GM18502 (cell line): ENCODE data around the gene PADI6.
"Not testable (repeated sequence)": the region's sequence is repeated elsewhere in the genome, so short reads cannot be mapped to it uniquely, and the experiment has no call there.

ENCODE experiments used
- ATAC-seq: cut with Tn5 transposase; IDR thresholded peaks from one replicate; pipeline ENCODE4 v1.9.1; 2021; ENCODE audit warnings: mild to moderate bottlenecking; ENCODE audit not compliant: unreplicated experiment, poor library complexity

Gene PADI6

DNA sequence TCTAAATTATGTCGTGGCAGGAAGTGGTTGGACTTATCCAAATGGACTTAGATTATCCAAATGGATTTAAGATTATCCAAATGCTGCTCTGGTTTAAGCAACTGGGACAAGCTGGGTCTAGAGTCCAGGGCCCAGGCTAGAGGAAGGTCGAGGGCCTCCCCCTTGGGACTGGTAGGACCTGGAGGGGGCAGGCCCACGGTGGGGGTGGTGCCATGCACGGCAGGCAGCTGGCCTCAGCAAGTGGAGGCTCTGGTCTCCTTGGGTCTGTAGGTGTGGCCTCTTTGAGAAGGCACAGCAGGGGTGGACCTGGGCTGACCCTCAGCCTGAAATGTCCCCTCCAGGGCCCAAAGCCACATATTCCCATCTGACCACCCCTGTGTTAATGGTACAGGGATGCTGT is 29.8 kb downstream of the PADI6 start:
- no peak for ATAC-seq

DNA sequence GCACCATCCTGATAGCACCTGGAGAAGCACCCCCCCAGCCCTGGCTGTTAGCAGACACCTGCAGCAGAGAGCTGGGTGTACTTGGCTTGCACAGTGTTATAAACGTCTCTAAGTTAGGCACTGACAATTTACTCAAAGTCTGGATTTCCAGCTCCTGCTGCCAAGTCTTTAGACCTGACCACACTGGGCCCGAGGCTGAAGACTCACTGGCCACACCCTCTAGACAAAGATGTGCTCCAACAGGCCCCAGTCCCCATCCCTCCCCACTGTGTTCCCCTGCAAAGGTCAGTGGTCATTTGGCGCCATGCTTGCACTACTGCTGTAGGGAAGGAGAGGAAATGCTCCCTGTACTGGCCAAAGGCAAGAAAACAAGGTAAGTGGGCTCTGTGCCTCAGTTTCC is 31.1 kb downstream of the PADI6 start:
- no peak for ATAC-seq

DNA sequence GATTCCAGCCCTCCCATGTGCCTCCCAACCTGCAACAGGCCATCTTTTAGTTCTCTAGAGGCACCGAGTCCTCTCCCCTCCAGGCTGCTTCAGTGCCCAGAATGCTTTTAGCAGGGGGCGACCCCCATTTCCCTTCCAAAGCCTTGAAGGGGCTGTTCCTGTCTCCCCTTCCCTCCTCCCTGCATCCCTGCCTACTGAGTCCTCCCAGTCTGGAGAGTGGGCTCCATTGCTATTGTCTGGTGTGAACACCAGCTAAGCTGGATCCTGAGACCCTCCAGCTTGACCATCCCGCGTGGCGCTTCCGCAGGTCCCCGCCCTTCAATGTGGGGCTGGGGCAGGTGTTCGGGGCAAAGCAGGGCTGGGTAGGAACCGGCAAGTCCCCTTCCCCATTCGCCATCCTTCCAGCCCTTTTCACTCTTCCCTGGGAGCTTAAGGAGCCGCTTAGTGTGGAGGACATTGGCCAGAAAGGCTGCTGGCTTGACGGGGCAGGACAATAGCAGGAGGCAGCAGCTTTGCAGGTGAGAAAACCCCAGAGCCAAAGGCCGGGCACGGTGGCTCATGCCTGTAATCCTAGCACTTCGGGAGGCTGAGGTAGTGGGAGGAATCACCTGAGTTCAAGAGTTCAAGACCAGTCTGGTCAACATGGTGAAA is 32.2 kb downstream of the PADI6 start:
- no peak for ATAC-seq

DNA sequence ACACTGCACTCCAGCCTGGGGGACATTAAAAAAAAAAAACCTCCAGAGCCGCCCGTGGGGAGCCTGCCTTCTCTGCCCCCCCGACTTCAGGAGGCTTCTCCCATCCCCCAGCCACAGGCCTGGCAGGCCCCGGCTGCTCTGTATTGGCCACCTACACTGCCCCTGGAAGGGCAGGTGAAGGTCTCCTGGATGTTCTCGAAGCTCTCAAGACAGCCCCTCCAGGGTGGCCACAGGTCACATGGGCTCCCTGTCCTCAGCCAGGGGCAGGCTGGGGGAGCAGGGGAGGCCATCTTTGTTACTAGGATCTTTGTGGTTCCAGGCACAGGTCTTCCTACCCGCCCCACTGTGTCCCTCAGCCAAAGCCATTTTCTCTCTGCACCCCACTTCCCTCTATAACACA is 32.8 kb downstream of the PADI6 start:
- no peak for ATAC-seq

DNA sequence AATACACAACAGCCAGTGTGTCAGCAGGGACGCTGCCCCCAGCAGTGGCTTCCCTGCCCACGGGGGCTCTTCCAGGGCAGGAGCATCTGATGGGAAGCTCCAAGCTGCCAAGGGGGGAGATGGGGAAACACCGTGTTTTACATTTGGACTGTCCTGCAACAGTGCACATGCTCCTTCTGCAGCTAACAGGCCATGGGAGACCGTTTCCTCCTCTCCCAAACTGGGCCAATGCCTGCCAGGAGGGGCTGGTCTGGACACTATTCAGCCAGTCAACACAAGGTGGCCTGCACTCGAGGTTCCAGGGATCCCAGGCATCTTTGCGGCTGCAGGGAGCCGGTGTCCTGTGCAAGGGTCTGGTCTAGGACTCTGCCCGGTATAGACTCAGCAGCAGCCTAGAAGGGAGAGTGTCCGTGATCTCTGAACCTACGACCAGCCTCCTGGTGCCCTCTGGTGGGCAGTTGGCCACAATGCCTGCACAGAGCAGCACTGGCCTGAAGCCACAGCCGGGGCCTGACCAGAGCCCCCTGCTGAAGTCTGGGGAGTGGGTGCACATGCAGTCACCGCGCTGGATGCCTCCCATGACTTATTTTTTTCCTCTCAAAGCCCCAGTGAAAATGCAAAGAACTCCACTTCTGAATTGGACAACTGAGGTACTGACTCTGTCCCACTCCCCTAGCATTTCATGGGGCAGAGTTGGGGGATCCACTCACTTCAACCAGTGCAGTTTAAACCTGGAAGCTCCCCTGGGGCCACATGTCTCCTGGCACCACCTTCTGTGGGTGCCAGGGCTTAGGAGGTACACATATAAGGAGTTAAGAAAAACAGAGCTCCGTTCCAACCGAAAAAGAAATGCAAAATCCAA is 34.1 kb downstream of the PADI6 start:
- no peak for ATAC-seq

DNA sequence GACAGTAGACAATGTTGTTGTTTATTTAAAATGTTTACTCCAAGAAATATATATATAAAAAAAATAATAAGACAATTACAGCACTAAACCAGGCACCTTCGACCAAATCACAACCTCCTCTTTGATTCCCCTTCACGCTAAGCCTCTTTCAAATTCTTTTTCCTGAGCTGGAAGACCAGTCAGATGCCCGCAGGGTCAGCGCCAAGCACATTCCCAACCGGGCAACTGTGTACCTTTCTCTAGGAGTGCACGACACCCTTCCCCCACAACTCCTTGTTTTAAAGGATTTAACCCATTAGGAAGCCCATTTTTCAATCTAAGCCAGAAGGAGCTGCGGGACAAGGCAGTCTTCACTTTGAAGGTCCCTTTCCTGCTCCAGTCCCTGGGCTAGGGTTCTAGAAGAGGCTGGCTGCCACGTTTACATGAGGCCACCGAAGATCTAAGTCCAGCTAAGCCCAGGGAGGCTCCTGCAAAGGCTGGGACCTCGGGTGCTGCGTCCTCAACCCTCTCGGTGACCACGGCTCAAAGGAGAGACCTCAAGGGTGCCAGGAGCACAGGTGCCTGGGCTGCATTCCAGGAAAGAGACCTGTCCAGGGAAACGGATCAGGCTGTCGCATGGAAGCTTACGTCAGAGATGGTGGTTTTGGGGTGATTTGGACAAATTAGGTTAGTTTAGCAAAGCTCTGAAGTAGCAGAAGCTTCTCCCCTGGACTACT is 34.9 kb downstream of the PADI6 start:
- ATAC-seq = not testable (repeated sequence)

DNA sequence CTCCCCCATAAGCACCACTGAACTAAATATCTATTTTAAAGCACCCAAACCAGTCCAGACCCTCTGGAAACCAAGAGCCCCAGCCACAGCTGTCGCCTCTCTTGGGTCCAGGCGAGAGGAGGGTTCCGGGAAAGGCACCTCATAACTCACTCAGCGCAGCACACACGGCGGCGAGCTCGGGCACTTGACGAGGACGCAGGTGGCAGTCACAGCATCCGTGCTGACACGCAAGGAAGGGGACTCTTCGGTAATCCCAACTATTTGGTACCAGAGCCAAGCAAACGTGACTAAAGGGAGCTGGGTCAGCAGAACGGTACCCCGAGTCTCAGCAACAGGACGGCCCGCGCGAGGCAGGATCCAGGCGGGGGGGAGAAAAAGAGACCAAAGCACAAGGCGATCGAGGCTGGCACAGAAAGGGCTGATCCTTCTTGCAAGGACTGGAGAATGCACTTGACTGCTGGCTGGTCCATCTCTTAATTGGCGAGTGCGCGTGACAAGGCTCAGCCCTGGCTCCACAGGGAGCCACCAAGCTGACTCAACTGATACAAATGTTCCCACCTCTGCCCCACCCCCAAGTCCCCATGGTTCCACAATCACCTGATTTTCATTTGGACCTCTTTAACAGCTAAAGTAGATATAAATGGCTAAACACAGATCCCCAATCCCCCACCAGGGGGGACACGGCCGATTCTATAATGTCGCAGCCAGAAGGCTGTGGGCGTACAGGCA is 36.0 kb downstream of the PADI6 start:
- ATAC-seq = not testable (repeated sequence)

DNA sequence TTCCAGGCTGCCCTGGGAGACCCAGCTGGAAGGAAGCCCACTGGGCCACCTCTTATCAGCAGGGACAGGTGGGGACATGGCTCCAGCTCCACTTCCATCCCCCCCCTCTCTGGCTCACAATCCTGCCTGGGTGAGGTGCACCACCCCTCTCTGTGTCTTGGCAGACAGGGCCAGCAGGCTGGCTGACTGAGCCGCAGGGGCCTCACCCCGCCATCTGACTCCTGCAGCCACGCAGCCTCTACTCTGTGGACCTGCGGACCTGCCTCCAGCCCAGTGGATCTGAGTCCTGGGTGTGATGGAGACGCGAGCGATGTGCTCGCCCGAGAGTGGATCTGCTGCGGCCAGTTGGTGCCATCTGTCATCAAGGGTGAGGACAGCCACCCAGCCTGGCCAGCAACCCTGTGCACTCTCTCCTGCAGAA is 37.4 kb downstream of the PADI6 start:
- no peak for ATAC-seq

DNA sequence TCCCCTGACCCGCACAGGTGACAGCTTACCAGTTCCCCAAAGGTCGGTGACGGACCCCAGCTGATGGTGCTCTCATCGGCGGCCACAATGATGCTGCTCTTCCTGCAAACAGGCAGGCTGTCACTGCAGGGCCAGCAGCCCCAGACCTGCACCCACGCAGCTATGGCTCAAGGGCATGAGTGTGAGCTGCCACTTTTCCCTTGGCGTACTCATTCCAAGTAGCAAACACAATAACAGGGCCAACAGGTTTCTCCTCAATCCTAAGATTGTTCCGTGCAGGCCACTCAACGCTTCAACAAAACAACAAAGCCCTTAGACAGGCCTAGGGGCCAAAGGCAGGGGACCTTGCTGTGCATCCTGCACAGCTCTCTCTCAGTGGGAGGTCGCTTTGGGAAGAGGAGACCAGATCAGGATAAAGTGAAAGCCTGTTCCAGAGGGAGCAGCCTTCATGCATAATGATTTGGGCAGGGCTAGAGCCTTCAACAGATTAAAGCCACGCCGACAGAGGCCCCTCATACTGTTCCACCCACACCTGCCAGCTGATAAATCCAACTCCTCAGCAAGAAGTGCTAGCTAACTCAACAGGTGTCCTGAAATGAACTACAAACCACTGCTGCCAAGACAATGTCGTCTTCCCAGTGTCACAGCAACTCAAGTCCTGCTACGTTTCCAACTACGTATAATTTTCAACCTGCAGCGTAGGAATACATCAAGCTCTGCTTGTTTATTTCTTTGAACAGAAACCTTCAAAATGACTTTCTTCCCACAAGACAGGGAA is 40.3 kb downstream of the PADI6 start:
- ATAC-seq = no peak

DNA sequence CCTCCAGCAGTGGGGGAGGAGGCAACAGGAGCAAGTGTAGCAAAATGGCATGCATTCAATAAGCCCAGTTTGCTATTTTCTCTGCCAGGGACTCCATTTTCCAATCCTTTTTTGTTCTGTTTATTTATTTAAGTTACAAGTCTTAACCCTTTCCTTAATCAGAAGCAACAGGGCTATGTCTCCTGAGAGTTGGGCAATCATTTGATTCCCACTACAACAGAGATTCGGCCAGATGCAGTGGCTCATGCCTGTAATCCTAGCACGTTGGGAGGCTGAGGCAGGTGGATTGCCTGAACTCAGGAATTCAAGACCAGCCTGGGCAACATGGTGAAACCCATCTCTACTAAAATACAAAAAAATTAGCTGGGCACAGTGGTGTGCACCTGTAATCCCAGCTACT is 42.0 kb downstream of the PADI6 start:
- no peak for ATAC-seq

DNA sequence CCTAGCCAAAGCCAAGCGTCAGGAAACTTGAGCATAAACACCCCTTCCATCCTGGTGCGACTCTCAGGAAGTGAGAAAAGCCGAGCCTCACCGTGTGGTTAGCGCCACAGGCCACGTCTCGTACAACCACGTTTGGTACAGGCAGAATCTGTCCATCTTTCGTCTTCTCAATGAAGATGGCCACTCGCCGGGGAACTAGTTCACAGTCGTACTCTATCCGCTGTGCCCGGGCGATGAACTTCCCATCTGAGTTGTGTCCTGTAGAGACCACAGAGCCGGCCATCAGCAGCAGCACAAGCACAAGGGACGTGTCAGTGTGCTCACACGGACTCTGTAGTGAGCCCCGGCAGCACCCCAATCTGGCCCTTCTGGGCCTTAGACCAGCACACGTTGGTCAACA is 44.4 kb downstream of the PADI6 start:
- ATAC-seq = no peak

DNA sequence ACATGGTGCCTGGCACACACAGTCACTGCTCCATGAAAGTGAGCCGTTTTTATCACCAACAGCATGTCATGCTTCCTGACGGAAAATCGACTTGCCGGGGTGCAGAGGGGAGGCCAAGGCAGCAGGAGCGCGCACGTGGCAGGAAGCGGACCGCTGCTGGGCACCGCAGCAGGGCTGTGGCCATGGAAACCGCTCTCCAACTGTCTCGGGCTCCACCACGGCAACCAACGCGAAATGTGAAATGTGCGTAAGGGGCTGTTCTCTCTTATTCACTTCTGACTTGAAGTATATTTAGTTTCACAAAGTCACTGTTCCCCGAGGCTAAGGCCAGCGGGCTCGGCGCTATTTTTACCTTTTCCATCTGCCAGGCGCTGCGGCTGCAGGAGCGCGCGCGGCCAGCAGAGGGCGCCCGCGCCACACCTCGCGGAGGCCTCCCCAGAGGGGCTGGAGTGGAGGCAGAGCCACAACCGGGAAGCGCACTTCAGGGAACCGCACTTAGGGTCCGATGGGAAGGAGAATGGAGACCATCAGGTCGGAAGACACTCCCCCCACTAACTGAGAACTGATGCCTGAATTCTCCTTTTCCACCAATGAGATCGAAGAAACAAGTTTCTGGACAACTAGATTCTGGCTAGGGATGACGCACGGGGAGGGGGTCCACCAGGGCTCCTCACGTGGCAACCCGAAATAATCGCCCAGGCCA is 47.8 kb downstream of the PADI6 start:
- no peak for ATAC-seq

DNA sequence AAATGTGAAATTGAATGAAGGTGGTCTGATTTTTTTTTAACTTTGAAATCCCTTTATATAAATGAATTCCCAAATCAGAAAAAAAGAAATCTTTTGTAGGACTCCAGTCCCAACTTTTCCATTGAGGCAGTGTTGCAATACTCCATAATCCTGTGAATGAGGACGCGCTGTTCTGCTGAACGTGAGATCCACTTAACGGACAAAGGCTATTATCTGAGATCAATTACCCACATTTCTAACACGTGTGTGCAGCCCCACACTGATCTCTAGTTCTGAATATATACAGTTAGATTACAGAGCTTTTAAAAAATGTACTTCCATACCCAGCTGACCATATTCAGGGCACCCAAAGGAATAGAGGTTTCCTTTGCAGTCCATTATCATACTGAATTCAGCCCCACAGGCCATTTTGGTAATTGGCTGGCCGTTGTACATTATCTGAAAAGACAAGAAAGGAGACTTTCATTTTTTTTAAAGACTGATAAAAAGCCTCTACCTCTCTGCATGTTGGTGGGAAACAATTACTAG is 48.5 kb downstream of the PADI6 start:
- no peak for ATAC-seq

DNA sequence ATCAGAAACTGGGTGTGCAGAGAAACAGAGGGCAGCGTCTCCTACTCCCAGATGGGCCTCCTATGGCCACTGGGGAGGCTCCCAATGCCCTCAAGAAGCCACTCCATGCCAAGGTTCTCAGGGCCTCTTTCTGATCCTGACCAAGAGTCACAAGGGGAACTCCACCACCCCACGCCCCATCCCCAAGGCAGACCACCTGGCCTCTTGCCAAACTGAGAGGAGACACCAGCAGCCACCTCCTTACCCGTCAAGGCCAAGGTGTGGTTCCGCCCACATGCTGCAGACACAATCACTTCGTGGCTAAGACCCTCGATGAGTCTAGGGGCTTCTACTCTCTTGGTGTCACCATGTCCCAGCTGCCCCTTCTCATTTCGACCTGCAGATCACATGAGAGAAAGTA is 50.5 kb downstream of the PADI6 start:
- ATAC-seq = no peak

DNA sequence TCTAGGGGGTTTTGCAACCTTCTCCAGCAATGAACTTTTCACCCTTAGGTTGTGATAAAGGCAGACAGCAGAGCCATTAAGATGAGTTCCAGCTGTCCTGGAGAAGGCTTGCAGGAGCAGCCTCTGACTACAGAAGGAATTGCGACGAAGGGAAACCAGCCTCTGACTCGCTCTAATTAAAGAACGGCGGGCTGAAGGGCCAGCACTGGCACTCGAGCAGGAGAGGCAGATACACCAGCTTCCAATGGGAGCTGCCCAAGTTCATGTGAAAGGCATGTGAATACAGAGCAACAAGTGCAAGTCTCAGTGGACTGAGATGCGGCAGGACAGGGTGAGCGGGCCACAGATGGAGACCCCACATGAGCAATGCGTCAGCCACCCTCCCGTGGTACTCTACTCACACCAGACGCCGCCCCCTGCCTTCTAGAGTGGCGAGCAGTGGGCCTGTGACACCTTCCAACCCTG is 51.8 kb downstream of the PADI6 start:
- no peak for ATAC-seq

DNA sequence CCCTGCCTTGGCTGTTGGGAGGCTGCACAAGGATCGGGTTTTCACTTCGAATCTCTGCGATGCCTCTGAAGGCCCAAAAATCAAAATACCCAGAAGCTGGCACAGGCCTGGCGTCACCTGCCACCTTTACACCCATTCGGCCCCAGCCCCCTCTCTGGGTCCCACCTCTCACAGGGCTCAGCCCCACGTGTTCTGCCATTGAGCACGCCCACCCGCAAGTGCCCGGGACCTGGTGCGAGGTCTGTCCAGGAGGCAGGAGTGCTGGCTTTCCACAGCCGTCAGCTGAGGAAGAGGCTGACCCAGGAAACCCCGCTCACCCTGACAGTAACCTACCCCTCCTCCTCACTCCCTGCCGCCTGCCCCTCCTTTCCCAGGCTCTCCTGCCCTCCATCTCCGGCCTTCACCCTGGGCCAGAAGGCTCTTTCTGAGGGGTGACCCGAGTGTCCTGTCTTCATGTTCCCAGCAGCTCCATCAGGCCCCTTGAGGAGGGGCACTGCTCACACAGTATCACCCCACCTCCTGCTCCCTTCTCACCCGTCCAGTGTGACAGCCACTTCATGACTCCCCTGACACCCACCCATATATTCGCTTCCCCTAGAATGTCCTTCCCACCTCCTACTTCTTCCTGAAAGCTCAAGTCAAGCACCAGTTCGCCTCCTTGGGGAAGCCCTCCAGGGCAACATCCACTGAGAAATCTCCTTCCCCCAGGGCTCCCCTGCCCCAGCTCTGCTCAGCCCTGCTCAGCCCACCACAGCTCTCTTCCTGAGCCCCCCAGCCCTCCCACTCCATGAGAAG is 54.0 kb downstream of the PADI6 start:
- ATAC-seq = no peak

DNA sequence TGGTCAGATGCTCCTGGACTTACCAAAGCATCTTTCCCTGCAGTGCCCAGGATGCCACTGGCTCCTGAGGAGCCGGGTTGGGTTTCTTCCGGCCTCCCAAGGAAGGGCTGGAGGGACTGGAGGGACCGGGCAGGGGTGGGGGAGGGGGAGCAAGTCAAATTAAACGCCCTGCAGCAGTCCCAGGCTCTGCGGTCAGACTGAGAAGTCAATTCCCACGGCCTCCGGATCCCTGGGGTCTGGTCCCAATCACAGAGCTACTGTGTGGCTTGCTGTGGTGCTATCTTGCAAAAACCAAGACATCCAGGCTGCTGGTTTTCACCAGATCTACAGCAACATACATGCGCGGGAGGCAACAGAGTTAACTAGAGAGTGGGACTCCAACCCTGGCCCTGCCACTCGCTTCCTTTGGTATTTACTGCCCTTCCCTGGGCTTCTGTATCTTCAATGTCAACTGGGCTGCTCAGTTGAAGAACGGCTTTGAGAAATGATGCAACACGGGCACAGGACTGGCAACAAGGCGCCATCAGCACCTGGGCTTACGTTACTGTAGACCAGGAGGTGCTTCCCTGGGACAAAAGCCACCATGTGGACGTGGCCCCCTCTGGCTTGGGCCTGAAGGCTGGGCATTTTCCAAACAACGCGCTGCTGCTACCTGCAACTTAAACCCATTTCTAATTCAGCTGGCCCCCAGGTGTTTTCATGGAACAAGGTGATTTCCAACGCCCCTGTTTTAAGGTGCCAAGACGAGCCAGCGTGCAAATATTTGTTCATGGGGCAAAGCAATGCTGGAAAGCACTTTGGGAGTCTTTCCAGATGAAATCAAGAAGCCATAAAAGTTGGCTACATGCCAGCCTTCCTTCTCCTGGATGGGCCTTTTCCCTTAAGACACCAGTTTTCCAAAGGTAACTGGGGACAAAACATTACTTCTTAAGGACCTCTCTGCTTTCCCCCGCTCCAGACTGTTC is 56.0 kb downstream of the PADI6 start:
- no peak for ATAC-seq
